NCI-H2196 (cell line): ENCODE data around the gene SAFB.
A peak's percentile ranks its signal among the peaks of the same experiment; 100 is the strongest.

ENCODE experiments used
- DNase-seq: peaks from one replicate; lab custom pipeline; 2025; ENCODE audit not compliant: unreplicated experiment; lab: John Stamatoyannopoulos, UW

Gene SAFB

GRCh38 chr19:5624741-5625278, 1.9 kb downstream of the SAFB start:
- no peak for DNase-seq

- DNase-seq, result no peak
These were observed 2.8 kb downstream of the SAFB start for GRCh38 chr19:5625641-5626040.

GRCh38 chr19:5627395-5627904, 4.6 kb downstream of the SAFB start:
- DNase-seq, result no peak

GRCh38 chr19:5628461-5628860, 5.6 kb downstream of the SAFB start:
- no peak for DNase-seq

GRCh38 chr19:5628919-5629481, 6.1 kb downstream of the SAFB start:
- no peak for DNase-seq

- DNase-seq, result no peak
These were observed 8.8 kb downstream of the SAFB start for GRCh38 chr19:5631567-5632240.

GRCh38 chr19:5632241-5632612, 9.3 kb downstream of the SAFB start:
- DNase-seq, result no peak

GRCh38 chr19:5632657-5633056, 9.8 kb downstream of the SAFB start:
- no peak for DNase-seq

- DNase-seq, result no peak
These were observed 12.5 kb downstream of the SAFB start for GRCh38 chr19:5635427-5635826.

- DNase-seq, result no peak
These were observed 15.1 kb downstream of the SAFB start for GRCh38 chr19:5637971-5638370.

GRCh38 chr19:5641171-5641570, 18.3 kb downstream of the SAFB start:
- no peak for DNase-seq

GRCh38 chr19:5642204-5642603, 19.3 kb downstream of the SAFB start:
- DNase-seq, result no peak

- DNase-seq, result no peak
These were observed 20.2 kb downstream of the SAFB start for GRCh38 chr19:5643060-5643459.

GRCh38 chr19:5644037-5644436, 21.2 kb downstream of the SAFB start:
- no peak for DNase-seq

- peak; percentile 15 for DNase-seq
These were observed 22.5 kb downstream of the SAFB start for GRCh38 chr19:5645409-5645808.

GRCh38 chr19:5646703-5647102, 23.8 kb downstream of the SAFB start:
- no peak for DNase-seq

- DNase-seq, result no peak
These were observed 25.6 kb downstream of the SAFB start for GRCh38 chr19:5648464-5648863.

- DNase-seq, result no peak
These were observed 28.5 kb downstream of the SAFB start for GRCh38 chr19:5651361-5651760.

GRCh38 chr19:5652261-5652660, 29.4 kb downstream of the SAFB start:
- no peak for DNase-seq

- DNase-seq, result no peak
These were observed 32.0 kb downstream of the SAFB start for GRCh38 chr19:5654931-5655330.

GRCh38 chr19:5655412-5655811, 32.5 kb downstream of the SAFB start:
- no peak for DNase-seq

GRCh38 chr19:5661483-5661882, 38.6 kb downstream of the SAFB start:
- no peak for DNase-seq

GRCh38 chr19:5663904-5664303, 41.0 kb downstream of the SAFB start:
- DNase-seq, result no peak
